Testis (tissue), 3 donors: ENCODE measurements around the gene PPP1R27. TPM values are rescaled to one million over a fixed set of nuclear protein-coding genes. Genes with fewer than 3 reads are reported as not detected.

ENCODE experiments used
- DNase-seq: peaks from one replicate; pipeline ENCODE4 v3.0.0-alpha.2; 2019
- H3K27ac ChIP-seq, 2 donors: fragments of 200-600 bp; sonication (generic); one replicate each; pipeline ENCODE4 v1.5.1; 2019
- H3K27me3 ChIP-seq: fragments of 200-600 bp; sonication (generic); one replicate; pipeline ENCODE4 v1.5.1; 2019
- H3K36me3 ChIP-seq: fragments of 200-600 bp; sonication (generic); one replicate; pipeline ENCODE4 v1.5.1; 2017; ENCODE audit warnings: low read depth; ENCODE audit errors: missing control alignments
- H3K4me1 ChIP-seq: fragments of 200-600 bp; sonication (generic); one replicate; pipeline ENCODE4 v1.5.1; 2019
- H3K4me3 ChIP-seq, 2 donors: fragments of 200-600 bp; sonication (generic); one replicate each; pipeline ENCODE4 v1.5.1; 2017 to 2019
- H3K9me3 ChIP-seq: fragments of 200-600 bp; sonication (generic); one replicate; pipeline ENCODE4 v1.5.1; 2017
- CTCF ChIP-seq, 3 experiments: fragments of 450-650 bp in 2 of 3; fragments of 200-600 bp in 1 of 3; sonication (generic) in 1 of 3; IDR thresholded peaks; one replicate each; pipeline ENCODE4 v1.5.1; 2016 to 2019; ENCODE audit warnings: antibody characterized with exemption in 3 of 3, mild to moderate bottlenecking in 2 of 3, moderate library complexity in 1 of 3
- POLR2A ChIP-seq: fragments of 450-650 bp; IDR thresholded peaks from one replicate; pipeline ENCODE4 v1.6.1; 2017; ENCODE audit warnings: antibody characterized with exemption, mild to moderate bottlenecking, moderate library complexity
- WGBS, 2 donors: methylation state at CpG; one replicate each; pipeline ENCODE4 v1.1.5; 2018; 5-methylcytosine and 5-hydroxymethylcytosine counted together
- intact Hi-C: fragments of 100-400 bp; cut with DNase I; formaldehyde crosslinking; loops from one replicate; pipeline ENCODE4 v1.15.1; 2023; ENCODE audit warnings: low total_unique reads
- polyA plus RNA-seq: library from polyadenylated mRNA; stranded (reverse); fragments of 350-450 nt; fragmentation: Illumina TruSeq; extraction: RNeasy Lipid Tissue Mini Kit (QIAGEN cat#74804); gene quantifications from one replicate; pipeline ENCODE4 v1.2.3, GENCODE V29; 2014; ENCODE audit warnings: low read depth, low replicate concordance; ENCODE audit not compliant: insufficient read depth
- total RNA-seq, 2 donors: library from RNA; depleted of rRNA; stranded (reverse); fragments of >200 nt; gene quantifications; one replicate each; pipeline ENCODE4 v1.2.3, GENCODE V29; 2016

Gene PPP1R27
- total and polyA plus RNA-seq, 3 donors from 2014 or later = 1.6 to 7.5 (median 1.9) TPM

GRCh38 chr17:81865733-81866439, 31.0 kb upstream of the PPP1R27 start:
- 37 to 64% methylated on average over 2 to 17 of the region's 18 CpGs for WGBS, 2 donors
- DNase-seq = peak; percentile 57
- Histone ChIP-seq H3K27ac (no peak overlapping the region), H3K4me1 (peaks cover 58% of the 10 kb centered on the region), H3K9me3 (no peaks in the 10 kb centered on the region), H3K4me3 (no peak overlapping the region), H3K27me3 (no peaks in the 10 kb centered on the region), H3K36me3 (no peaks in the 10 kb centered on the region)
- TF ChIP-seq POLR2A (no peak), CTCF (IDR thresholded peaks at IDR 0.05) (no peak)
- intact Hi-C loops = no loop called here

- Histone ChIP-seq H3K27me3 (no peaks in the 10 kb centered on the region), H3K4me3 (no peak overlapping the region), H3K36me3 (no peaks in the 10 kb centered on the region), H3K27ac (no peak overlapping the region), H3K9me3 (no peaks in the 10 kb centered on the region), H3K4me1 (peaks cover 58% of the 10 kb centered on the region)
- intact Hi-C loops = no loop called here
- 87 to 92% methylated on average over 8 of the region's 8 CpGs for WGBS, 2 donors
- no peak for DNase-seq
- no peak for TF ChIP-seq CTCF (IDR thresholded peaks at IDR 0.05)
- no peak for TF ChIP-seq POLR2A
These were observed 30.5 kb upstream of the PPP1R27 start for GRCh38 chr17:81865358-81865732.

GRCh38 chr17:81863833-81864768, 29.3 kb upstream of the PPP1R27 start:
- Histone ChIP-seq H3K27me3 (no peaks in the 10 kb centered on the region), H3K4me3 (no peak overlapping the region), H3K4me1 (peaks cover 54% of the 10 kb centered on the region), H3K36me3 (no peaks in the 10 kb centered on the region), H3K9me3 (no peaks in the 10 kb centered on the region), H3K27ac (no peak overlapping the region)
- 78 to 83% methylated on average over 6 to 9 of the region's 9 CpGs for WGBS, 2 donors
- no peak for DNase-seq
- TF ChIP-seq POLR2A (no peak), CTCF (IDR thresholded peaks at IDR 0.05) (no peak)
- intact Hi-C loops = no loop called here

GRCh38 chr17:81863123-81863675, 28.3 kb upstream of the PPP1R27 start:
- Histone ChIP-seq H3K27me3 (no peaks in the 10 kb centered on the region), H3K9me3 (no peaks in the 10 kb centered on the region), H3K36me3 (no peaks in the 10 kb centered on the region), H3K4me3 (no peak overlapping the region), H3K4me1 (peaks cover 49% of the 10 kb centered on the region), H3K27ac (no peak overlapping the region)
- DNase-seq = no peak
- WGBS, 2 donors = 72 to 76% methylated on average over 4 to 6 of the region's 6 CpGs
- intact Hi-C loops = no loop called here
- TF ChIP-seq POLR2A (no peak), CTCF (IDR thresholded peaks at IDR 0.05) (no peak)
